HG02852 (cell line): ENCODE data around the gene TUBA8.
"Not testable (repeated sequence)": the region's sequence is repeated elsewhere in the genome, so short reads cannot be mapped to it uniquely, and the experiment has no call there.

Source experiments
- ATAC-seq: cut with Tn5 transposase; IDR thresholded peaks from one replicate; pipeline ENCODE4 v1.9.1; 2021; ENCODE audit warnings: mild to moderate bottlenecking, moderate library complexity; ENCODE audit not compliant: unreplicated experiment

The TUBA8 gene

GRCh38 chr22:18165356-18165755 is 54.7 kb downstream of the TUBA8 start:
- not testable (repeated sequence) for ATAC-seq

GRCh38 chr22:18170284-18170683 is 59.7 kb downstream of the TUBA8 start:
- ATAC-seq, result not testable (repeated sequence)

DNA sequence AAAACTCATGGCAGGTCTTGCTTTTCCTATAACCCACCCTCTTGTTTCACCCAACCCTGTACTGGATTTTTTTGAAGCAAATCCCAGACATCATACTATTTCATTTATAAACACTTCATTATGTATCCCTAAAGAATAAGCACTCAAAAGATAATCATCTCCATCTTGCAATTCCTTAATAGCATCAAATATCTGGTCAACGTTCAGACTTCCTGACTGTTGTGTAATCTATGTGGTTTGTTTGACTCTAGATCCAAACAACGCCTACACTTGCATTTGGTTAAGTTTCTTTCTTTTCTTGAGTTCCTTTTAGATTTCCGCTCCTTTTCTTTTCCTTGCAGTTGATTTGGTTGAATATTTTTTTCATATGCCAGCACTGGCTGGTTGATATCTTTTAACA is 61.6 kb downstream of the TUBA8 start:
- ATAC-seq, result not testable (repeated sequence)

DNA sequence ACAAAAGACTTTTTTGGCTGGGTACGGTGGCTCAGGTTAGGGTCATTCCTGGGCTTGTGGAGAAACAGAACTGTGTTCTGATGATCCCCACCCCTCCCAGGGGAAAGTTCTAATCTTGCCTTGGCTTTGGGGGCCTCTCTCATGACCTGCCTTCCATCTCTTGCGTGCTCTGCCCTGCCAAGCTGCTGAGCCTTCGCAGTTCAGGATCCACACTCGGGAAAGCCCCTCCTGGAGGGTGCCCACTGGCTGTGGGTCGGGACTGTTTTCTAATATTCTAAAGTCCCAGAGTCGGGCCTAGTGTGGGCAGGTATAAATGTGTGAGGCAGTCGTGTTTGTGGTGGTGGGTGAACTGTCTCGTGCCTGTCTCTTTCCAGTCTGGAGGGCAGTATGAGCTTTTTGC is 62.2 kb downstream of the TUBA8 start:
- ATAC-seq, result not testable (repeated sequence)

DNA sequence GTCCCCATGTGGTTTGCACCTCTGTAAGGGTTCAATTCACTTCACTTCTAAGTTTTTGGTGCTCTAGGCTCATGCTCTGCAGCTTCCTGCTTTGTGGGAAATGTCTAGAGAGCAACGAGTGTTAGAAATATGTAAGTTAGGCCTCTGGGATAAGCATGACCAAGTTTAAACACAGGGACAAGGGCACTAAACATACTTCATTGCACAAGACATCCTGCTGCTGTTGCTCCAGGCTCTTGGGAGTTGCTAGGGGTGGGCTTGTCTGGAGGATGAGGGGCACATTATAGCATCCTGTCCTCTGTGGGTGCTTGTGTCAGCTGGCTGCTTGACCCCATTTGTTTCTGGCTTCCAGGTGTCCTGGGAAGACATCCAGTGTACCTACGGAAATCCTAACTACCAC is 62.8 kb downstream of the TUBA8 start:
- ATAC-seq, result not testable (repeated sequence)
